Esophagus mucosa (tissue), 1 donor: ENCODE results near the gene LRRTM1. TPM values are rescaled to one million over a fixed set of nuclear protein-coding genes. Genes with fewer than 3 reads are reported as not detected.

Experiments
- ATAC-seq: fragments of 200-7000 bp; cut with Tn5 transposase; one replicate; pipeline ENCODE4 v1.9.1; 2020
- total RNA-seq: library from RNA; stranded (reverse); gene quantifications from one replicate; pipeline ENCODE4 v1.2.4, GENCODE V29; 2023
- donor health status: DM: yes; HTN: yes; CAD: no.

The LRRTM1 gene, protein sequence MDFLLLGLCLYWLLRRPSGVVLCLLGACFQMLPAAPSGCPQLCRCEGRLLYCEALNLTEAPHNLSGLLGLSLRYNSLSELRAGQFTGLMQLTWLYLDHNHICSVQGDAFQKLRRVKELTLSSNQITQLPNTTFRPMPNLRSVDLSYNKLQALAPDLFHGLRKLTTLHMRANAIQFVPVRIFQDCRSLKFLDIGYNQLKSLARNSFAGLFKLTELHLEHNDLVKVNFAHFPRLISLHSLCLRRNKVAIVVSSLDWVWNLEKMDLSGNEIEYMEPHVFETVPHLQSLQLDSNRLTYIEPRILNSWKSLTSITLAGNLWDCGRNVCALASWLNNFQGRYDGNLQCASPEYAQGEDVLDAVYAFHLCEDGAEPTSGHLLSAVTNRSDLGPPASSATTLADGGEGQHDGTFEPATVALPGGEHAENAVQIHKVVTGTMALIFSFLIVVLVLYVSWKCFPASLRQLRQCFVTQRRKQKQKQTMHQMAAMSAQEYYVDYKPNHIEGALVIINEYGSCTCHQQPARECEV
- not detected for total RNA-seq

DNA sequence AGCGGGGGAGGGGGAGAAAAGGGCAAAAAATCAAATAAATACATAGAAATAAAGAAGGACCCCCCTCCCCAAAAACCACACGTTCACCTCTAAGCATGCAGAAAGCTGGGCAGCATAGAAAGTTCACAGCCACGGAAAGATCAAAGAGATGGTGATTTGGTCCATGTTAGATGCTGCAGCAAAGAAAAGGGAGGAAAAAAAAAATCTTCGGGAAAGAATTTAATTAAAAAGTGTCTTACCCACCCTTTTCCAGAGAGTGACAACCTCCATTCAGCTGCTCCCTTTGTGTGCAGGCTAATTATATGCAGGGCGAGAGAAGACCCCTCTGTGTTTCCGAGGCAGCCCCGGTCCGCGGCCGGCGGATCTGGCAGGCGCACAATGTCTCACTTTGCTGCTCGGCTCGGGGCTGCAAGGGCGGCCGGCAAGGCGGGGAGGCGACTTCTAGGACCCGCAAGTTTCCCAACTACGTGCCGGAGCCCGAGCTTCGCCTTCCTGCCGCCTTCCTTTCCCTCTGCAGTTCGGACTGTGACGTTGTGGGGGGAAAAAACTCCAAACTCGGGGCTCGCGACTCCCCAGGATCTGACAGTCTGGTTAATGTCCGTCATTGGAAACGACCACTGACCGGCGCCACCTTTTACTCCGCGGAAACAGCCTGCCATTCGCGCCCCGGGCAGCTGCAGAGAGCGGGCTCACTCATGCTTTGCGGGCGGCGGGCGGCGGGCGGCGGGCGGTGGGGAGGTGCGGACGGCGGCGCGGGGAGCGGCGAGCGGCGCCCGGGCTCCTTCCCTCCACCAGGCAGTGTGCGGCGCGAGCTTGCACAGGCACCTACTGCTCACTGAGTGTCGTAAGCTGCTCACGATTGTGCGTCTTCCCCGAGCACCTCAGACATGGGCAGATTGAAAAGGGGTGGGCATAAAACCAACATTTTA is at the start of gene LRRTM1:
LRRTM1 (minus strand) TSS at position 844 of the 929 bp plus-strand sequence. CDS start 933 bp downstream, outside the sequence.
- ATAC-seq: no peak

GRCh38 chr2:80351231-80351630 is 46.7 kb upstream of the LRRTM1 start:
- ATAC-seq: no peak

DNA sequence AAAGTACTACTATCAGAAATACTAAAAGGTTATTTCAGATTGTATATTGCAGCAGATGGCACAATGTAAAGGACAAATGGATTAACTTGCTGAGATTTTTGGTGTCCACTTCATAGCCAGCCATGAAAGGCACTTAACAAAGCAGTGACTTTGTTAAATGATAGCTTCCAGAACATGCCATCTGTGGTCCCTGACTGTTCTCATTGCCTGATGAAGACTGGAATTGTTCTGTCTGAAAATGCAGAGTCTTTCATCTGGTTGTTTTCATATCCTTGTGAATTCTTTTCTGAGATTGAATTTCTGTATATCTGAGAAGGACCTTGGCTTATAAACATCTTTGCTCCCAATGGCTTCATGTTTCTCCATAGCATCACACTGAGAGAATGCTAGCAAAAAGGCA is 44.4 kb upstream of the LRRTM1 start:
- no peak for ATAC-seq

DNA sequence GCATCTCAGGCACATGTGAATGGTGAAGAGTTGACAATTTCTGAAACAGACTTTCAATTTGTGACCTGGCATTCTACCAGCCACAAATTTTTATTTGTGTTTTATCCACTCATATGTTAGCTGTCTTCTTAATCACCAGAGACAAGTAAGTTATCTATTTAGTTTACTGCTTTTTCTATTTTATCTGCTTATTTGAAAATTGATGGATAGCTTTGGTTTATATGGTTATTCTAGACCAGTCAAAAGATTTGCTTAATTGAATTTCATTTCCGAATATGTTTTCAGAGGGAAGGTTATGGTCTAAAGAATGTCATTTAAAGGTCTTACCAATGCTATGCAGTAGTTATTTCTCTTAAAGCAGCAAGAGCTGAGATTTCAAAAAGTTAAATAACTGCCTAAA is 43.5 kb upstream of the LRRTM1 start:
- no peak for ATAC-seq

- no peak for ATAC-seq
Measured at GRCh38 chr2:80340022-80340421, 35.5 kb upstream of the LRRTM1 start.

DNA sequence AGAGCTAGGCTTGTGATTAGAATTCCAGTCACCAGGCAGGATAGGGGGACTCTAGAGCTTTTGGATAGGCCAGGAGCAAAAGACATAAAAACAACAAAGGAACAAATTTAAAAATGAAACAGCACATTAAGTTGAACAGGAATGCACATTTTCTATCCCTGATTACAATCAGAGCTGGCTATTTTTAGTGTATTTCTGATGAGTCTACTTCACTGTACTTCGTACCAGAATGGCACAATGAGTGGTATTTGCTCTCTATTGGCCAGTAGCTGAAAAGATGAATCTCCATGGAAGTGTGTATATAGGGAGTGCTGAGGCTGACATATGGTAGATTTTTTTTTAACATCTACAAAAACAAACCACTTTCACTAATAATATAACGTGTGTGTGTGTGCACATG is 34.2 kb upstream of the LRRTM1 start:
- no peak for ATAC-seq

GRCh38 chr2:80335411-80335810 is 30.9 kb upstream of the LRRTM1 start:
- no peak for ATAC-seq

GRCh38 chr2:80333886-80334285 is 29.3 kb upstream of the LRRTM1 start:
- ATAC-seq: no peak

DNA sequence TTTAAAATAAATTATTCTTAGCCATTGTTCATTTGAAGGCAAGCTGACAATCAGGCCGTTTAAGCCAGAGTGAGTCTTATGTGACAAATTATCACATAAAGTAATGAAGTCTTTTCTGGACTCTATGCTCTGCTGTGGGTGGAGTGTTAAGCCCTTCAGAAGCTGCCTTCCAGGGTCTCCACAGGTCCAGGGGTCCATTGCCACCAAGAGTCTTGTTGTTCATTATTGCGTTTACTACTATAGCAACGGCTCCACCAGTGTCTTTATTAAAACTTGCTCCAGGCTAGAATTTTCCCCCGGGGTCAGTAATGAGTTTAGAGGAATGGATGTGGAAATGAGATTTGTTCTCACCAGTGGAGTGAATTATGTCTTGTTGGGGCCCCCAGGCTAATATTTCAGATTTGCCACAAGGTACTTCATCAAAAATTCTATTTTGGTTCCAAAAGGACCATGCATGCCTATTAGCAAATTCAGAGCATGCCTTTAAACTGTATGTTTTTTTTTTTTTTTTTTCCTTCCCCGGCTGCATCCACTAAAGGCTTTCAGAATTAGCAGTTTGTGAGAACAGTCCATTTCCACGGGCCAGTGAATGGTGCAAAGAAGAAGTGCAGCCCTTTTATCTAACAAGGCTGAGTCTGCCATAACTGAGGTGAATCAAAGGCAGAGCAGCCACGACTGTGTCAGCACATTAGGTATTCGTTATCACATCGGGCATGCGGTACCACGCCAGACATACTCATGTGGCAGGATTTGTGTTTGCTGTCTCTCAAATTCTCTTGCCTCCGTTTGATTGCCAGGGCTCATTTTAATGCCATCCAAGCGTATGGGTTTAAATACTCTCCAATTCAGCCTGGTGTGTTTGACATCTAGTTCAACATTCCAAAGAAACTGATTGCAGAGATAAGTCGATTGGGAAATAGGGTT is 26.2 kb upstream of the LRRTM1 start:
- no peak for ATAC-seq

GRCh38 chr2:80329491-80329890 is 24.9 kb upstream of the LRRTM1 start:
- no peak for ATAC-seq

GRCh38 chr2:80328159-80328571 is 23.6 kb upstream of the LRRTM1 start:
- ATAC-seq: no peak

DNA sequence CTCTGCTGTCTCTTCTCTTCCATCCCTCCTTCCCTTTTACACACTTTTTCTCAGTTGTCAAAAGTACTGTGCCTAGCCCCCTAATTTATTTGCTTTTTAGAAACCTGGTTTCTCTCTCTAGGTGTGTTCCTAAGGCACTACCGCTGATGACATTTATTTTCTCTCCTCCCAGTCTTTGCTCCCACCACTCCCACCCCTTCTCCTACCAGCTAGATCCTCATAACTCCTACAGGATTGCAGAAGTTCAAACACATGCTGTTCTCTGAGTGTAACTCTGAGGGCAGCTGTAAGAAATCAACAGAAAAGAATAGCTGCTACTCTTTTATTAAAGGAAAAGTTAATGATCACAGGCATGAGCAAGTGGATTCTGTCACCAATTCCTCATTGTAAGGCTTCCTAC is 22.3 kb upstream of the LRRTM1 start:
- no peak for ATAC-seq

DNA sequence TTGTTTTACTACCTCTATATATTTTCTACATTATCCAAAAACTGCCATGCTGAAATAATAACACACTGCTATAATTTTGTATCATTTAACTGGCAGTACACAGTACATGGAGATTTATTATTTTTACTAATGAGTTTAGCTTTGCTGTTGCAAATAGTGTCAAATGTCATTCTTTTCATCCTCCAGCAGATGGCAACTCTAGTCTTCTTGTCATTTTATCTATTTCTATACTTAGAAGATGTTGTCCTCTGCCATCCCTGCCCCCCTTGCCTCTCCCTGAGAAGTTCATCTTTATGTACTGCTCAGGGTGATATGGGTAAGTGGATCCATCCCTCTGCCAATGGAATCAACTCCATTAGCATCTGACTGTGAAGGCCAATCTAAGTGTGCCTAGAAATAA is 21.7 kb upstream of the LRRTM1 start:
- no peak for ATAC-seq

GRCh38 chr2:80324525-80324924 is 20.0 kb upstream of the LRRTM1 start:
- no peak for ATAC-seq

DNA sequence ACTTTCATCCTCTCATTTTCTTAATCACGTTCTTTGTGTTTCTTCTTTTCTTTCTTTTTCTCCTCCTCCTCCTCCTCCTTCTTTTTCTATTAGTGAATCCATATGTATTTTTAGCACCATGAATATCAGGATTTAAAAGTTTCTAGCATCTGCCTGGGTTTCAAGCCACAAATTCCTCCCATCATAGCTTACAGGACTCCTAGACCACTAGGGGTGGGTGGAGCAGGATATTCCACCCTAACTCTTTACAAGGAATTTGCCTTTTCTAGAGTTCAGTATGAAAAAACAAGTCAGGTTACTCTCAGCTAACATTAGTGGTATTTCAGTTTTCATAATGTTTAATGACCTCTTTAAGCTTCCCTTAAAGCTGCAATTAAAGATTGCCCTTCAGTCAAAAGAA is 19.1 kb upstream of the LRRTM1 start:
- ATAC-seq: no peak

DNA sequence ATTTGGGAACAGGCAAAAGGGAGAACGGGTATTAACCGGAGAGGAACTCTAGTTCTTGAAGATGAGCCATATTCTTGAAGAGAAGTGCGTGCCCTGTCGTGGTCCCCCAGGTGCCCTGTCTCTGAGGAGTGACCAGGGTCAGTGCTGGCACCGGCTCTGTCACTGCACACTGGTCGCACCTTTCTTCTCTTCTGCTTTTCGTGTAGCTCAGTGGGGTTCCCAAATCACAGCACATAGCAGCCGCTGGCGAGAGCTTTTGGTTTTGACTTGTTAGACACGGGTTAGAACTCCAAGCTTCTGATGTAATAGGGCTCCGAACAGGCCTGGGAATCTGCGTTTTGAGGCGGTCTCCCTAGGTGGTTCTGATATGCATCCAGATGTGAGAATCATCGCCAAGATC is 18.4 kb upstream of the LRRTM1 start:
- ATAC-seq: no peak

- ATAC-seq: no peak
Measured at GRCh38 chr2:80322311-80322920, 17.9 kb upstream of the LRRTM1 start.

- no peak for ATAC-seq
Measured at GRCh38 chr2:80312282-80312839, 7.8 kb upstream of the LRRTM1 start.

DNA sequence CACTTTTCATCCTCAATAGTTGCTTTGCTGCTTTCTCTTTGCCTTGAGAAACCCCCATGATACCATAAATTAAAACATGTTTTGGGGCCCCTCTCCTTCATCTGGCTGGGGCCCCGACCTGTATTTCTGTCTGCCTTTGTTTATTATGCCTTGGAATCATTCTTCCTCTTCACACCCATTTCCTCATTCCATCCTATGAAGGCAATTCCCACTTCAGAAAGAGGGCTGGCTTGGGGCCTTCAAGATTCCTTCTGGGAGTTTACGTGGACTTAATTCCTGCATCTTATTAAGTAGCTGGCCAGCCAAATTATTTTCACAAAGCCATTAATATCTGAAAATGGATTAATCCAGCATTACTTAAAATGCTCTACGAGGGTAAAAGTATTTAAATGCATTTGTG is 6.8 kb upstream of the LRRTM1 start:
- no peak for ATAC-seq

DNA sequence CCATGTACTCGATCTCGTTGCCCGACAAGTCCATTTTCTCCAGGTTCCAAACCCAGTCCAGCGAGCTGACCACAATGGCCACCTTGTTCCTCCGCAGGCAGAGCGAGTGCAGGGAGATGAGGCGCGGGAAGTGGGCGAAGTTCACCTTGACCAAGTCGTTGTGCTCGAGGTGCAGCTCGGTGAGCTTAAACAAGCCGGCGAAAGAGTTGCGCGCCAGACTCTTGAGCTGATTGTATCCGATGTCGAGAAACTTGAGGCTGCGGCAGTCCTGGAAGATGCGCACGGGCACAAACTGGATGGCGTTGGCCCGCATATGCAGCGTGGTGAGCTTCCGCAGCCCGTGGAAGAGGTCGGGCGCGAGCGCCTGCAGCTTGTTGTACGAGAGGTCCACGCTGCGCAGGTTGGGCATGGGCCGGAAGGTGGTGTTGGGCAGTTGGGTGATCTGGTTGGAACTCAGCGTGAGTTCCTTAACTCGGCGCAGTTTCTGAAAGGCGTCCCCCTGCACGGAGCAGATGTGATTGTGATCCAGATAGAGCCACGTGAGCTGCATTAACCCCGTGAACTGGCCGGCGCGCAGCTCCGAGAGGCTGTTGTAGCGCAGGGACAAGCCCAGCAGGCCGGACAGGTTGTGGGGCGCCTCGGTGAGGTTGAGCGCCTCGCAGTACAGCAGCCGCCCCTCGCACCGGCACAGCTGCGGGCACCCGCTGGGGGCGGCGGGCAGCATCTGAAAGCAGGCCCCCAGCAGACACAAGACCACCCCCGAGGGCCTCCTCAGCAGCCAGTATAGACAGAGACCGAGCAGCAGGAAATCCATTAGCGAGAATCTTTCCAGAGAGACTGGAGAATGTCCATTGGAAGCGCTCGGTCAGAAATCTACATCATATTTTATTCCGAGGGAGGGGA is 1.3 kb downstream of the LRRTM1 start:
- no peak for ATAC-seq
